Stimulated activated CD8-positive, alpha-beta memory T cell treated with anti-CD3 and anti-CD28 coated beads, Interleukin-7, amount 100 ng/mL, for 24 hours (primary cell): ENCODE measurements around the gene PUM1.
"Not testable (repeated sequence)": the region's sequence is repeated elsewhere in the genome, so short reads cannot be mapped to it uniquely, and the experiment has no call there.

ENCODE experiments used
- DNase-seq: peaks from one replicate; pipeline ENCODE4 v3.0.0-alpha.2; 2020; ENCODE audit warnings: low read depth

PUM1 gene

DNA sequence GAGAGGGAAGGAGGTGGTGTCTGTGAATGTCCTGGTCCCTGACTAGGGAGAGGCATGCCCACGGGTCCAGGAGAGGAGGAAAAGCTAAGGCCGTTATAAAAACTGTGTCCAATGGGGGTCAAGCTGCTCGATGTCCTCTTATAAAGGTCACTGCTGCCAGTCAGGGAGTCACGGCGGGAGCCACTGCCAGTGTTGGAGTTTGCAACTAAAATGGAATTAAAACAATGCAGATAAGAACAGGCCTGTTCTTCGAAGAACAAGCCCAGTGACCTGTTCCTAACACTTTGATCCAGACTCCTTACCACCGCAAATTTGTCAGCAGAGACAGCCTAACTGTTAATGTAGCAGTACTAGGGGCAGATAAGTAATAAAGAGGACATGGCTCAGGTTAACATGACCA, 100.8 kb downstream of the PUM1 start:
- DNase-seq = no peak

DNA sequence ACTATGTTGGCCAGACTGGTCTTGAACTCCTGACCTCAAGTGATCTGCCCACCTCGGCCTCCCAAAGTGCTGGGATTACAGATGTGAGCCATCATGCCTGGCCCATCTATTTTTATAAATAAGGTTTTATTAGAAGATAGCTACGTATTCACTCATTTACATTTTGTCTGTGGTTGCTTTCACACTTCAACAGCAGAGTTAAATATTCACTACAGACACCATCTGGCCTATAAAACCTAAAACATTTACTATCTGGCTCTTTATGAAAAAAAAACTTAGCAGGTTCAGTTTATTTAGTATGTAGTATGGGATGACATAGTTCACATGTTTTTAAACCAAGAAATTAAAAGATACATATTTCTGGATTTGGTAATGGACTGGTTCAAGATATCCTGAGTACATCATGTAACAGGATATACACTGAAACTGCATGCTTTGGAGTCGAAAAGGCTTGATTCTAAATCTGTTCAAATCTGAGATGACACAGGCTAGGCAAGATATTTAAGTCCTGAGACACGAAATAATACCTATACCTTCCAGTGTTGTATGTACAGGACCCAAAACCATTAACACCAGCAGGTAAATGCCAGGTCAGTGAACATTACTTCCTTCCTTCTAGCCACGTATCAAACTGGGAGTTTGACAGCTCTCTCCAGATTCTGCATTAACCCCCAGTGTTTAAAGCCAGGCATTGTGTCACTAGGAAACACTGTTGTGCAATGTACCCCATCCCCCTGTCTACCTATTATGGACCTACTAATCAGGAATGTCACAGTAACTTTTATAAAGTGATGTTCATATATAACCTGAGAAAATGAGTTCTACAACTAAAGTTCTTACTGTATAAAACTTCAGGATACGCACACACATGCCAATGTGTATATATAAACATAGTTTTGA, 102.7 kb downstream of the PUM1 start:
- no peak for DNase-seq

DNA sequence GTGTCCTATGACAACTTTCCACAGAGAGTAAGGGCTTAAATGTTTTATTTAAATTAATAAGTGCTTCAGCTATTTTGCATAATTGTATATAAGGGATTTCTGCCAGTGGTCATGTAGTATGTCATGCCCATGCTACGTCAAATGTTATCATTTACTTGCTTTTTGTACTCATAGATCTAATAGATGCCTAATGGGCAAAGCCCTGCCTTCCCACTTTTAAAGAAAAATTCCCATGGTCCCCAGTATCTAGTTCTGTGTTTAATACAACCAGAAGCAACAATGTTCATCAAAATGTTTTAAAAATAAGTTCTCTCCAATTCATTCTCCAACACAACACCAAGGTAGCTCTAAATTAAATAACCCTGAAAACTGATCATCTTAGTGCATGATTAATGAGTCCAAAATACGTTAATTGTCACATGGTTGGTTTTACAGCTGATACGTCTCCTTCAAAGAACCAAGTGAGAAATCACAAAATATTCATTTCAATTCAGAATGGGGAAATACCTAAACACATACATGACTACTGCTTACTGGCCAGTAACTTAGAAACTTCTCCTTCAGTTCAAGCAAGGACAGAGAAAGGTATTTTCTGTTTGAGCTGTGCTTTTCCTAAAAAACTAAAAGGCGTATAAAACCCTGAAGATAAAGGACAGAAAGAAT, 107.8 kb downstream of the PUM1 start:
- no peak for DNase-seq

DNA sequence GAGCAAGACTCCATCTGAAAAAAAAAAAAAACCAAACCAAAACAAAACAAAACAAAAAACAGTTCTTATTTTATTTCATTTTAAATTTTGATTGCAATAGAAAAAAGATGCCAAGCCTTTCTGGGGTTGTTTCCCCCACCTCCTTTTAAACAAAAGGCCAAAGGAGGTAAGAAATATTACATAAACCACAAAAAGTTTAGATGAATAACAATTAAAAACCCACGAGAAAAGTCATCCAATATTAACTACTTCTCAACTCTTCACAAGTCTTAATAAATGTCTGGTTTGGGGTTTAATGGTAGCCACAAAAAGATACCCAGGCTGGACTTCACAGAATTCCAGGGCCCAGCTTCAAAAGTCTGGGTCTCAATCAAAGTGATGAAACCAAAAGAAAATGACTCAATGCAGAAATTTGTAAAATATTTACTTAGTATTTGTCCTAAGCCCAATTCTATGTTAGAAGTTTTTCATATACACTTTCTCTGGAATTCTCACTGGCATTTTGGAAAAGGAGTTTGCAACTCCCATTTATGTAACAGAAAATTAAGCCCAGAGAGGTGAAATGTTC, 110.0 kb downstream of the PUM1 start:
- DNase-seq = no peak

DNA sequence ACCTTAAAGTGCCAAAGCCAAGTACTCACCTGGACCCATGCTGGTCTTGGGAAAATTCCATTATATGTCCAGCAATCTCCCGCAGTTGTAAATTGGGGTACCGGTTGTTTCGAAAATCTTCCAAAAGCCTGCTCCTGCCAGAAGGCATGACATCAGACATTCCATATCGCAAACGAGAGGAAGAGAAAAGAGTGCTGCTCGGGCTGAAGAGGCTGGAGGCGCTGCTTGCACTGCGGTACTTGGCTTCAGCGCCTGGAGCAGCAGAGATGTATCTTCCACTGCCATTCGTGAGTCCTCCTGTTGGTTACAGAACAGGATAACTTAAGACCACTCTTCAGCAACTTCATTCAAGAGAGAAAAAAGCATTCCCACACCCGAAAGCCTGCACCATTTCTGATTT, 111.8 kb downstream of the PUM1 start:
- DNase-seq = no peak

DNA sequence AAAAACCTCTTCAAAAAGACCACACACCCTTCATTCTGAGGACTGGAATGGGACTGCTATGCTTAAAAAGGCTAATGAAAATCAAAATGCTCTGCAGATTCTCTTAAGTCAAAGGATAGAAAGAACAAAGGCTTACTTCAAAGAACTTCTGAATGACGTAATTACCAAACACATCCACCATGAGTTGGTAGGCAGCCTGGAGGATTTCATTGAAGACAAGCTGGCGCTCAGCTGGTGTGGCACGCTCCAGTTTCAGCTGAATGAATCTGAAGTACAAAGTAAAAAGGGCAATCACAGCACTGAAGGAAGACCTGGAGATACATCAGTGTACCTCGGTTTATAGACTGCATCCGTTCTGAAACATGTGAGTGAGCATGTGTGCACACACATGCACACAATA, 113.4 kb downstream of the PUM1 start:
- no peak for DNase-seq

DNA sequence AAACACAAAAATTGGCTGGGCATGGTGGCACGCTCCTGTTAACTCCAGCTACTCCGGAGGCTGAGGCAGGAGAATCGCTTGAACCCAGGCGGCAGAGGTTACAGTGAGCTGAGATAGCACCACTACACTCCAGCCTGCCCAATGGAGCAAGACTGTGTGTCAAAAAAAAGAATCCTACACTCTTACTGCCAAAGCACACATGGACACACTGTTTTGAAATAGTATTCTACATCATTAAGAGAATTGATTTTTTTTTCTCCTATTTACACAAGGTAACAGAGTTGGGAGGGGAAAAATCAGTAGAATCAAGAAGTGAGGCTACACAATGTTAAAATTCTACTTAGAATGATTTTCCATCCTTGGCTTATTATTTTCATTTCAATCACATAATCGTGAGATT, 114.8 kb downstream of the PUM1 start:
- DNase-seq = no peak

DNA sequence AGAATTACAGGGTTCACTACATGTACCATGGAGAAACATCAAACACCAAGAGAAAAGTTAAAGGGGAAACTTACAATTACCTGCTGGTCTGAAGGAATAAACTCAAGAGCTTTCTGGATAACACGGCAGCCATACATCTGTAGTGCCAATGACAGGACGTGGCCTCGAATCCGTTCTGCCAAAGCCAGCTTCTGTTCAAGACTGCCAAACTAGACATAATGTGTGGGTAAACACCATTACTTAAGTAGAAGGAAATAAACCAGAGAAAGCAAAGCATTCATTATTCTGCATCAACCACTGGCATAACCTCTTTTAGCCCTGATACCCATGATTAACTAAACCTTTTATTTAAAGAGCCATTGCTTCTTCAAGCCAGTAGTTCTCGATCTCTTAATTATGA, 115.5 kb downstream of the PUM1 start:
- DNase-seq = no peak

DNA sequence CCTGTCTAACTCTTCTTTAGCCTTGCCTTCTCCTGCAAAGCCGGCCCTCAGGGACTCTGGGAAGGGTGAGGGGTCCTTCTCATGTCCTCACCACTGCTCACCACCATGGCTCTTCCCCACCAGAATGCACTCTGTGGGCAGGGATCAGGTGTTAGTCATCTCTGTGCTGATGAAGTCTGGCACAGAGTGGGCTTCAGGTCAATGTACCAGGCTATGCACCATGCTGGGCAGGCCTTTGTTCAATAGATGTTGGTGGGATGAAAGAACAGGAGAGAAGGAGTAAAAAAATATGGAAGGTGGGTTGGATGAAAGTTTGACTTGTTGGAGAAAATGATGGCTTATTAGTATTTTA, 116.1 kb downstream of the PUM1 start:
- not testable (repeated sequence) for DNase-seq

DNA sequence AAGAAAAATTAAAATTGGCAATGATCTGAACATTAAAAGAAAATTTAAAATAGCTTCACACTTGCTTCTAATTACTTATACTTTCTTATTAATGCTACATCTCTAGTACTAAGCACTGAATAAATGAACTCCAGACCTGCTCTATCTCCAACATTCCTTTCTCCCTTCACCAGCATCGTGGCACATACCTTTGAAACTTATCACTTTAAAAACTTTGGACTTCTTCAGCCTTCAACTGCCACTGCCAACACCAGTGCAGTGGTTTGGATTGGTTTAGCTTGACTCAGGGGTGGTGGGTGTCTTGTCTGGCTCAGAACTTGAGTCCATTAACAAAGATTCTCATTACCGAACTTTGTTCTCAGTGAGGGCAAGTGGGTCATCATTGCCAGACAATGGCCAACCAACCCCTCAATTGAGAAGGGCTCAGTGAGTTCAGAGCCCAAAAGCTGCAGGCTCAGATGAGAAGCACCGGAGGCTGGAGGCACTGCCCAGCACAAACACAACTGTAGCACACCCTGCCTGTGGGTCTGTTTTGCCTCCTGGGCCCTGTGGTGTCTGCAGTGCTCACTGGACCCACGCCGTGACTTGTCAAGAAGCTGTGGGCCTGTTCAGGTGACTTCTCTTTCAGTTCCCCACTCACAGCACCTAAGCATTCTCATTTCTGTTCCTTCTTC, 116.6 kb downstream of the PUM1 start:
- DNase-seq = not testable (repeated sequence)

DNA sequence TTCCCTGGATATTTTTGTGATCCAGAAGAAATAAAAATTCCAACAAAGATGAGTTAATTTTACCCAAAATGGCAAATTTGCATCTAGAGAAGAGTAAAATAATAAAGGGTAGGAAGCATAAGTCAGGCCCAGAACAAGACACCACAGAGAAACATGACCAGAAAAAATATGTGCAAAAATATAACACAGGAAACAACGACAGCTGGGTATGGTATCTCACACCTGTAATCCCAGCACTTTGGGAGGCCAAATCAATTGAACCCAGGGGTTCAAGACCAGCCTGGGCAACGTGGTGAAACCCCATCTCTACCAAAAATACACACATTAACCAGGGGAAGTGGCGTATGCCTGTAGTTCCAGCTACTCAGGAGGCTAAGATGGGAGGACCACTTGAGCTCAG, 117.2 kb downstream of the PUM1 start:
- DNase-seq = no peak

DNA sequence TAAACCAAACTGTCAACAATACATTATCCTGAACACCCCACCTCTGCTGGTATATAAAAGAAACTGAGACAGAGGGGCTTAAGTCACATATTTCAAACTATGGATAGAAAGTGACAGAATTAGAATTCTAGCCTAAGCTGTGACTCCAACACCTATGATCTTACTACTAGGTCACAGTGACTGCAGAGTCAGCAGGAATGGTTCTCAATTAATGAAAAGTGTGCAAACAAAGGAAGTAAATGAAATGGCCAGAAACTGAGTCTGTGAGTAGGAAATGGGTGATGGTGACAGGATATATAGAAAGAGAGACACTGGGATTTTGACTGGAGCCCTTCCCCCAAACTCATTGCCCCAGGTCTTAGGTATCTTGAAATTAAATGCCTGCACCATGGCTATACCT, 118.3 kb downstream of the PUM1 start:
- DNase-seq = no peak

DNA sequence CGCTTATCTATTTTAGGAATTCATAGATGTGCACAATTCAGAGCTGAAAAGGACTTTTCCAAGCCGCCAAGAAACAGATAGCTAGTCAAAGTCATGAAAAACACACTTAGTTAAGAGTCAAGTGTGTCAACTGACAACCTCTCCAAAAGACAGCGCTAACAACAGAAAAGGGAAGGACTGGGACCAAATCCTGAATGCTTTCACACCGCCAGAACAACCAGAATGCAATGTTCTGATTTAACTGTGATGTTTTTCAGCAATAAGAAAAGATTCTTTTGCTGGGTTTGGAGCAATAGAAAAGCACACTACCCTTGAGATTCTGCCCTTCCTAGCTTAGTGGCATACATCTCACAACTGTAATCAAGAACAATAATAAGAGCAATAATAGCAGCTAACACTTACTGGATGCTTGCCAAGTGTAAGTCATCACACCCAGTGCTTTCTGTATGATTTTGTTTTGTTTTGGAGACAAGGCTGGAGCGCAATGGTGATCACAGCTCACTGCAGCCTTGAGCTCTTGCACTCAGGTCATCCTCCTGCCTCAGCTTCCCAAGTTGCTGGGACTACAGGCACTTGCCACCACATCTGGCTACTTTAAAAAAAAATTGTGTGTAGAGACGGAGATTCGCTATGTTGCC, 123.1 kb downstream of the PUM1 start:
- no peak for DNase-seq

DNA sequence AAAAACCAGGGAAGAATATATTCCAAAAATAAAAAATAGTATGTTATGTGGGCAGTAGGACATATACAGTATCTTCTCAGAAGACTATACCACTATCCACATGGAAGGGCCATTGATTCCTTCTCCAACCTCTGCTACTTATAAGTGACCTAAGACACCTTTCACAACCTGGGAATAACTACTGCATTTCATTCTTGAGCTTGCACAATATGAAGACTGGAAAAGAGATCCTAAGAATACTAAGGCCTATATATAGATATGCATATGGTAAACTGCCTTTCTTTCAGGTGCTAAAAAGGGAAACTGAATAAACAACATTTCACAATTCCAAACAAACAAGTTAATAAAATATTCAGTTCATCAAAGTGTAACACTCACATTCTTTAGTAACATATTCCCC, 125.0 kb downstream of the PUM1 start:
- DNase-seq = no peak

DNA sequence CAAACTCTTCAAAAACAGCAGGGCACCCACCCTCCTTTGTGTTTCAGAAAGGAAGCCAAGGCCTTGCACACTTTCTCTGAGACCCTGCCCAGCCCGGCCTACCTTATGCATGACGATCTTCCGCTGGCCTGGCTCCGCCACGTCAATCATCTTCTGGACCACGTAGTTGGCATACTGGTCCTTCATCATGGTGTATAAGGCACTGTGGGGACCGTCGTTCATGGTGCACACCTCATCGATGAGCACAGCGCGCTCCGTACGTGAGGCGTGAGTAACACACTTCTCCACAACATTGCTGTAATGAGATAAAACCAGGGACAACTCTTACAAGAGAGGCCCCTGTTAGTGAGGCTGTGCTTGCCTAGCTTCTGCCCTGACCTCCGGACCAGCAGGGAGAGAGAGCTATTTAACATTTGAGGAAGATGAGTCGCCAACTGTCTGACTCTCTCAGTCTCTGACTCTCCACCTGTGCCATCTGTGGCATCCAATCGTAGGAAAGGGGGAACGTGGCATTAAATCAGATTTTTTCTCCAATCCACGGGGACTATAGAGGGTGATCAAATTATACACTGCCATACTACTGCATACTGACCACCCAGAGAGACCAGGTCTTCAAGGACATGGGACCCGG, 128.9 kb downstream of the PUM1 start:
- no peak for DNase-seq

DNA sequence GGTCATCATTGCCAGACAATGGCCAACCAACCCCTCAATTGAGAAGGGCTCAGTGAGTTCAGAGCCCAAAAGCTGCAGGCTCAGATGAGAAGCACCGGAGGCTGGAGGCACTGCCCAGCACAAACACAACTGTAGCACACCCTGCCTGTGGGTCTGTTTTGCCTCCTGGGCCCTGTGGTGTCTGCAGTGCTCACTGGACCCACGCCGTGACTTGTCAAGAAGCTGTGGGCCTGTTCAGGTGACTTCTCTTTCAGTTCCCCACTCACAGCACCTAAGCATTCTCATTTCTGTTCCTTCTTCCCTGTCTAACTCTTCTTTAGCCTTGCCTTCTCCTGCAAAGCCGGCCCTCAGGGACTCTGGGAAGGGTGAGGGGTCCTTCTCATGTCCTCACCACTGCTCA, 129.8 kb downstream of the PUM1 start:
- not testable (repeated sequence) for DNase-seq

DNA sequence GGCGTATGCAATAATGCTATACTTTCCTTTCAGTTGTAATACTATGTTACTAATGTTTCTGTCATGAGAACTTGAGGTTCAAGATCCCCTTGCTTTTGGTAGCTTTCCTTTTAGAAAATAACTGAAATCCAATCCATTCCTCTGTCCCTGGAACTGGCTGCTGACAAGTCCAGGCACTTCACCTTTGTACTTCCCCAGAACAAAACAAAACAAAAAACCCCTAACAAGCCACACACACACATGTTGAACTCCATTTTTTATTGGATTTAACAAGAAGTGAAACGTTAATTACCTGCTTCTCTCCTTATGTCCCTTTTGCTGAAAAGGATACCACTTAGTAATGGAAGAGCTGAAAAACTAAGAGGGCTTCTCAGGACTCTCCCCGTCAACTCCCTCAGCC, 130.9 kb downstream of the PUM1 start:
- no peak for DNase-seq

DNA sequence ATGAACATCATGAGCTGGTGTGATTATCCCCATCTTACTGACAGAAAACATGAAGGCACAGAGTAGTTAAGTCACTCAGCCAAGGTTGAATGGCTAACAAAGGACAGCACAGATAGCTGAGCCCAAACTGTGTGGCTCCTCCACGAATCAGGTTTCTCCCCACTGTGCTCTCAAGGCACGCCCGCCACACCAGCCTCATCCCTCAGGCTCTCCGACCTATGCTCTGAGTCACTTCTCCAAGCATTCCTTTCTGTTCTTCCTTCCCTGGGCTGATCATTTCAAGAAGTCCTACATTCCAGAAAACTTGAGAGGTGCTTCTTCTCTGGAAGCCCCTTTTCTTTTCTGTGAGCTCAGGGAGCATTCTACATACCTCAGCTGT, 131.7 kb downstream of the PUM1 start:
- DNase-seq = no peak

DNA sequence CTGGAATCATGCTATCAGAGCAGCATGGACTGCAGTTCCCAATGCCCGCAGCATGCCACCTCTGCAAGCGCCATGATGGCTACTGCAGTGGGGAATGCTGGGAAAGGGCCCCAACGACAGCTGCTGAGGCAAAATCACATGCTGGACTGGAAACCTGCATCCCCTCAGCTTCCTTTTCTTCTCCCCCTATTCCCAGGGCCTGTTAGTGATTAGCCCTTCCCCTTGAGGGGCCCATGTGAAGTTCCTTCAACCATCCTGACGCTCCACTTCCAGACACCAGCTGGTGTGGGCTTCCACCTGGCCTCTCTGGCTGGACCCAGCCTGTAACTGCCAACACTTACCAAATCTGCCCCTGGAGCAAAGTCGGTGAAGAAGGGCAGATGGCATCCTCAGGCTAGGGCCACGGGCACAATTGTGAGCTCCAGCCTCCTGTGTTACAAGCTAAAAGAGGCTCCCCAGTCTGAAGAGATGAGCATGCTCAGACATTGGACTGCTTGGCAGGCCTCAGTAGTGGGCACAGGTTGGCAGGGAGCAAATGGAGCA, 134.8 kb downstream of the PUM1 start:
- no peak for DNase-seq

DNA sequence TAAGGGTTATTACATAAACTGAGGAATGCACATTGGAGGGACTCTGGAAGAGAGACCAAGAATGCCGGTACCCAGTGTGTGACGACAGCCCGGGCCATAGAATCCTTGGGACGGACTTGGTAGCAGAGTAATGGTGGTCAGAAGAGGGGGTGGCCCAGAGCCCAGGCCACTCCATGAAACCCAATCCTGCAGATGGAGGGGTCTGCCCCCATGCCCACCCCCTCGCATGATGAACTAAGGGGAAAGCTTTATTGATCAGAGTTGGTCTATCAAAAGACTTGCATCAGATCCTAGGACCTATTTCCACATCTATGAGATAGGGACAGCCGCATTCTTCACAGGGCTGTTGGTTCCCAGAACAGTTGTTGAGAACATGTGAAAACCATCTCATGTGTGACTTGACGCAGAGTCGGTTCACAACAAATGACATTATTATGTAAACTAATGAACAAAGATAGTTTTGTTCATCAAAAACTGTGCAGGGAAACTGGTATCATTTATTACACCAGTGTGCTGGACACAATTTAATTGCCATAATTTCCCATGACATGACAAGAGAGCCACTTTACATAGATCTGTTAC, 135.5 kb downstream of the PUM1 start:
- DNase-seq = no peak
